ENCODE measurements around the gene AKR1C4.
"Not testable (repeated sequence)": the region's sequence is repeated elsewhere in the genome, so short reads cannot be mapped to it uniquely, and the experiment has no call there.

The AKR1C4 gene

DNA sequence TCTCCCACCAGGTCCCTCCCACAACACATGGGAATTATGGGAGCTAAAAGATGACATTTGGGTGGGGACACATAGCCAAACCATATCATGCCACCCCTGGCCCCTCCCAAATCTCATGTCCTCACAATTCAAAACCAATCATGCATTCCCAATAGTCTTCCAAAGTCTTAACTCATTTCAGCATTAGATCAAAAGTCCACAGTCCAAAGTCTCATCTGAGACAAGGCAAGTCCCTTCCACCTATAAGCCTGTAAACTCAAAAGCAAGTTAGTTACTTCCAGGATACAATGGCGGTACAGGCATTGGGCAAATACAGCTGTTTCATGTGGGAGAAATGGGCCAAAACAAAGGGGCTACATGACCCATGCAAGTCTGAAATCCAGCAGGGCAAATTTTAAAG lies 13.1 kb downstream of the AKR1C4 start:
- not testable (repeated sequence) for DNase-seq

DNA sequence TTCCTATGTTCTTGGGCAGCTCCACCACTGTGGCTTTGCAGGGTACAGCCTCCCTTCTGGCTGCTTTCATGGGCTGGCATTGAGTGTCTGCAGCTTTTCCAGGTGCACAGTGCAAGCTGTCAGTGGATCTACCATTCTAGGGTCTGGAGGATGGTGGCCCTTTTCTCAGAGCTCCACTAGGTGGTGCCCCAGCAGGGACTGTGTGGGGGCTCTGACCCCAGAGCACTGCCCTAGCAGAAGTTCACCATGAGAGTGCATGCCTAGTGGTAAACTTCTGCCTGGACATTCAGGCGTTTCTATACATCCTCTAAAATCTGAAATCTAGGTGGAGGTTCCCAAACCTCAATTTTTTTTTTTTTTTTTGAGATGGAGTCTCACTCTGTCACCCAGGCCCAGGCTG lies 13.6 kb downstream of the AKR1C4 start:
- not testable (repeated sequence) for DNase-seq

DNA sequence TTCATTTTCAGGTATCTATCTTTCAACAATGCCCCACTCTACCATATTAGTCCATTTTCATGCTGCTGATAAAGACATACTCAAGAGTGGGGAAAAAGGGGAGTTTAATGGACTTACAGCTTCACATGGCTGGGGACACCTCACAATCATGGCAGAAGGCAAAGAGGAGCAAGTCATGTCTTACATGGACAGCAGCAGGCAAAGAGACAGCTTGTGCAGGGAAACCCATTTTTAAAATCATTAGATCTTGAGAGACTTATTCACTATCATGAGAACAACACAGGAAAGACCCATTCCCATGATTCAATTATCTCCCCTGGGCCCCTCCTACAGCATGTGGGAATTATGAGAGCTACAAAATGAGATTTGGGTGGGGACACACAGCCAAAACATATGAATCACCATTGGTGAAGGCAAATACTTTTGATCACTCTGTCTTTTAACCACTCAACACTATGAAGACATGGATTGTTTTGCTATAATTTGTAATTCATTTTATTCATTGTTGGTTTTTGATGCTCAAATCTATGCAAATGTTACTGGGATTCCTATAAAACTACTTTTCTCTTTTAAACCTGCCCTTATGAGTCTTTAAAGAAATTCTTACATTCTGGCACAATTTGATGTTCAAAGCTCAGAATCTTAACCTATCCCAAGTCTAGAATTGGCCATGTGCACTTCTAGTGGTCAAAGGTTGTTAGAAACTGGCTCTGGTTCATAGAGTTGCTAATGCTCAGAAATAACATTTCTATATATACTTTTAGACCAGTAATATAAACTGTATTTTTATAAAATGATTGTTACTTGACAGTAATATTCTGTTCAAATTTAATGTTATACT lies 15.3 kb downstream of the AKR1C4 start:
- DNase-seq = no peak

DNA sequence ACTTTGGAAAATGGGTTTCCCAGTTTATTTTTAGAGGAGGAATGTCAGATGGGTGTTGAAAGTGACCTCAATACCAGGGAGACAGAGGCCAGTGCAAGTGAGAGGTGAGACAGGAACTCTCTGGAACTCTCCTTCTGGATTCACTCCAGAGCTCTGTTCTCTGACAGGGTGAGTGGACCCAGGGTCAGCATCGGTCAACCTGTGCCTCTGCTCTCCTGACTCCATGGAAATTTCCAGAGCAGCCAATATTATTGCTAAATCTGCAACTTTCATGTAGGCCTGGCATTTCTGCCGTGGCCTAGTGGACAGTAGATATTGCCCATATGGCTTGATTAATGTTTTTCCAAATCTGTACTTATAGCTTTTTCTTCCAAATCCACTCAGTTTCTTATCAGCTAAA lies 20.2 kb downstream of the AKR1C4 start:
- DNase-seq = no peak

DNA sequence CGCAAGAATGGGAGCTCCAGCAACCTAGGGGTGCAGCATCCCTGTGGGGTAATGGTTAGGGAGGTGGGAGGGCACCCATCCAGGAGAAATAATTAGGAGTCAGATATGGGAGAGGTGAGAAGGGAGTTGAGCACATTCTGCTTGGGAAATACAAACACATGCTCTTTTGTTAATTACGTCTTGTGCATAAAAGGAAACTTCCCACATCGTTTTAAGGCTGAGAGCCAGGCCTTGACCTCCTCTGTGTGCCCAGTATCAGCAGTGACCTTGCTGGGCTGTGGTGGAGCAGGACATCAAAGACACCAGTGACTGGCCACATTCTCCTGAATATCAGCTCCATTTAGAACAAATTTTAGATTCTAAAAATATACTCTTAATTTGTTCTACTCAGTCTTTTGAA lies 22.6 kb downstream of the AKR1C4 start:
- no peak for DNase-seq

DNA sequence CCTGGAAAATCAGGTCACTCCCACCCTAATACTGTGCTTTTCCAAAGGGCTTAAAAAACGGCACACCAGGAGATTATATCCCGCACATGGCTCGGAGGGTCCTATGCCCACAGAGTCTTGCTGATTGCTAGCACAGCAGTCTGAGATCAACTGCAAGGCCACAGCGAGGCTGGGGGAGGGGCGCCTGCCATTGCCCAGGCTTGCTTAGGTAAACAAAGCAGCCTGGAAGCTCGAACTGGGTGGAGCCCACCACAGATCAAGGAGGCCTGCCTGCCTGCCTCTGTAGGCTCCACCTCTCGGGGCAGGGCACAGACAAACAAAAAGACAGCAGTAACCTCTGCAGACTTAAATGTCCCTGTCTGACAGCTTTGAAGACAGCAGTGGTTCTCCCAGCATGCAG lies 26.3 kb downstream of the AKR1C4 start:
- not testable (repeated sequence) for DNase-seq

DNA sequence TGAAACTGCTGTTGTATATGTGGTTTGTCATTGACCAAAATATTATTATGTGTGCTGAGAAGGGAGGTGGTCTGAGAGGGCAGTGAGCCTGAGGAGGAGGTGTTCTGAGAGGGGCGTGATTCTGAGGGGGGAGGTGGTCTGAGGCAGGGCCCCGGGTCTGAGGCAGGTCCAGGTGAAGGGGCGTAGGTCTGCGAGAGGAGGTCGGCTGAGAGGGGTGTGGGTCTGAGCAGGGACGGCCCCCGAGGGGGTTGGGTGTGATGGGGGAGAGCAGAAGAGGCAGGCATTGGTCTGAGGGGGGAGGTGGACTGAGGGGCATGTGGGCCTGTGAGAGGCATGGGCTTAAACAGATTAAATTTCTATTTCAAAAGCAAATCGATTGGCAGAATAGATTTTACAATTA lies 32.4 kb downstream of the AKR1C4 start:
- DNase-seq = no peak

DNA sequence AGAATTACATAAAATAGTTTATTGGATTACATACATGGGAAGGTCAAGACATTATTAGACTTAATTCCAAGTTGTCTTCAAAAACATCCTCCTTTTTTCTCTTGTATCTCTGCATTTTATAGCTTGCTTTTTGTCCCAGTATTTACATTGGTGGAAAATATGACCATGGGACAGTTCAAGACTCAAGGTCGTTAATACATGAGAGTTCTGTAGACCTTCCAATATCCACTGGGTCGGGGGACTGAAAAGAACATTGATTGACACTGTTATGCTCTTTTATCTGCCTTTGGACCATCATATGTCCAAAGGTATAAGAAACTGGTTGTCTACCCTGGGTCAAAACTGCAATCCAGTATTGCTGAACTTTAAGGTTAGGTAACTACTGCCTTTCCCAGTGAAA lies 36.7 kb downstream of the AKR1C4 start:
- no peak for DNase-seq

DNA sequence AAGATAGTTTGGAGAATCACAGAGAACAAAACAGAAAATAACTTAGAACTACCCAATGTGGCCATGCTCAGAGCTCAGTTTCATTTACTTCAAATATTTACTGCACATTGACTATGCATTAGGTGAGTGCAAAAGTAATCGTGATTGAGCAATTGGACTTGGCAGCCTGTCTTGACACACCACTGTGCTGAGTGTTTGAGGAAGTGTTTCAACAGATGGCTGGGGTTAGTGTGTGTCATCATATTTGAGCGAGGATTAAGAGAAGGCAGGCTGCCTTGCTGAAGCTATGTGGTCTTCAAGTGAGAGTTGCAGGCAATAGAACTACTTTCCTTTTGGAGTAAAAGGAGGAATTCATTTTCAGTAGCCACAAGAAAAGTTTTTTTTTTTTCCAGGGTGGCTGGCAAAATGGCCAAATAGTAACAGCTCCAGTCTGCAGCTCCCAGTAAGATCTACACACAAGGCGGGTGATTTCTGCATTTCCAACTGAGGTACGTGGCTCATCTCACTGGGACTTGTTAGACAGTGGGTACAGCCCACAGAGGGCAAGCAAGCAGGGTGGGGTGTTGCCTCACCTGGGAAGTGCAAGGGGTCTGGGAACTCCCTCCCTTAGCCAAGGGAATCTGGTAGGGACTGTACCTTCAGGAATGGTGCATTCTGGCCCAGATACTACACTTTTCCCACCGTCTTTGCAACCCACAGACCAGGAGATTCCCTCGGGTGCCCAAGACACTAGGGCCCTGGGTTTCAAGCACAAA lies 37.6 kb downstream of the AKR1C4 start:
- peak; percentile 16 for DNase-seq

DNA sequence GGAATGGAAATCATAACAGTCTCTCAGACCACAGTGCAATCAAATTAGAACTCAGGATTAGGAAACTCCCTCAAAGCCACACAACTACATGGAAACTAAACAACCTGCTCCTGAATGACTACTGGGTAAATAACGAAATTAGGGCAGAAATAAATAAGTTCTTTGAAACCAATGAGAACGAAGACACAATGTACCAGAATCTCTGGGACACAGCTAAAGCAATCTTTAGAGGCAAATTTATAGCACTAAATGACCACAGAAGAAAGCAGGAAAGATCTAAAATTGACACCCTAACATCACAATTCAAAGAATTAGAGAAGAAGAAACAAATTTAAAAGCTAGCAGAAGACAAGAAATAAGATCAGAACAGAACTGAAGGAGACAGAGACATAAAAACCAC lies 40.9 kb downstream of the AKR1C4 start:
- not testable (repeated sequence) for DNase-seq

DNA sequence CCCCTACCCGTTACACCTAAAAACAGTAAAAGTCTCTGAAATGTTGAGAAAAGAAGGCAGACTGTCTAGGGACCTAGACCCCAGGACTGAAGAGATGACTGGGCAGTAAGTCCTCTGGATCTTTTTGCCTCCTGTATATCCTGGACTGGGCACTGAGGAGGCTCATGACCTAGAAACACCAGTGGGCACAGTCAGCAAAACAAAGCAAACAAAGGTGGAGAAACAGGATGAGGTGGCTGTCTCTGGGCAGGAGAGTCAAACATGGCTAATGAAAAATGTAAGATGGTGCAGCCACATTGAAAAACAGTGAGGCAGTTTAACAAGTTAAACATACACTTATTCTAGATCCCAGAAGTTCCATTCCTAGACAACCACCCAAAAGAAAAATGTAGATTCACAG lies 45.9 kb downstream of the AKR1C4 start:
- no peak for DNase-seq

DNA sequence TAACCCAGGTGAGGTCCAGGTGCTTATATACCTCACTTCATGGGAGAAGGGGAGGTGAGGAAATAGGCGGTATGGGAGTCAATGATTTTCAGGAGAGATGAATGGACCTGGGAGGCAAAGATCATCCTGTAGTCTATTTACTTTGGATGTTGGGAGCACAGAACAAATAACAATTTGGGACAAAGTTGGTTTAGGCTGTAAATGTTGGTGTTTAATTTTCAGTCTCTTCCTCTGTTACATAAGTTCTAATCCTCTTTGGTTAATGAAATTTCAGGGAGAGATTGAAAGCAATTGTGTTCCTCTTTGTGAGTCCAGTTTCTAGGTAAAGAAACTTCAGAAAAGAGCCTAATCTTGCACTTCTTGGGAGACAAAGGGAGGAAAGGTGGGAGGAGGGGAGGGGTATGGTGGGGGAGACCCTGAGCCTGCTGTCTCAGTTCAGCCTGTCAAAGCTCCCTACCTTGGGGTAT lies 46.9 kb downstream of the AKR1C4 start:
- no peak for DNase-seq

DNA sequence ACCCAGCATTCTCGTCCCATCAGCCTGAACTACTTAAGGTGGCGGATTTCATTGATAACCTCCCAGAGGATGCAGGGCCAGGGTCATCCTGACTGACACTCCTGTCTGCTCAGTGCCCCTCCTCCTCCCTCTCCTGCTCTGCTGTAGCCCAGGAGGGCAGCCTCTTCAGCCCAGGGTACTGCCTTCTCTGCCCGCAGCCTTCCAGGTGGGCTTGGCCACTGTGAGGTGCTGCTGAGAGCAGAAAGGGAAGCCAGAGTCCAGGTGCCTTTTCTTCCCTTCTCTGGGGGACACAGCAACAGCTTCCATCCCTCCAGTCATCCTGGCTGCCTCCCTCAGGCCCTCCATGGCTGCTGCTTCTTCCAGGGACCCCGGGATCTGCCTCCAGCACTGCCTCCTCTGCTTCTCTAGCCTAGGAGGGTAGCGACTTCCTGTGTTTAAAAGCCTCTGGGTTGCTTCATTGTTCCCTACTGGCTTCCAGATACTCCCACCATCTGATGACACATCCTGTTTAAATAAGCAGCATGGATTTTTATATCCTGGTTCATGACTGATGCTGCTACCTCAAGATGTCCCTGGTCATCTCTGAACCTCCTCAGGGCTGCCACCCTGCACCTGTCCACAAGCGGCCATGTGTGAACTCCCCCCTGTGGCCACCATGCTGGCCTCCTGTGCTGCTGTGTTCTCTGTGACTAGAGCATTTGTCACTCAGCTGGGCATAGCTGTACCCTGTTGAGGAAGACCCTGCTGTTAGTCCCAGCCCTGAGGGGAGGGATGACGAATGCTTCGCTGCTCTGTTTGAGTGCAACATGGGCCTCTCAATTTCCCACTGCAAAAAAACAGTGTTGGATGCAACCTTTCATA lies 55.8 kb downstream of the AKR1C4 start:
- DNase-seq = no peak

DNA sequence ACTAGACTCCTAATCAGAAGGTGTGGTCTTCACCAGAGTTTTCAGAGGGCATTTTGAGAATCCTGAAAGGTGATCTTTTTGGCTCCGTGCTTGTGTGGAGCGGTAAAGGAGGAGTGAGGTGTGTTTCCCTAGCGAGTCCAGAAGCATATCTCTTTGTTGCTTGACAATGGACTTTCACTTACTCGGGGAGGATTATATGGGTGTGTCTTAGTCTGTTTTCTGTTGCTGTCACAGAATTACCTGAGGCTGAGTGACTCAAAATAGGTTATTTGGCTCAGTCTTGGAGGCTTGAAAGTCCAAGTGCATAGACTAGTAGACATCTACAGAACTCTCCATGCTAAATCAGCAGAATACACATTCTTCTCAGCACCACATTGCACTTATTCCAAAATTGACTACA lies 57.9 kb downstream of the AKR1C4 start:
- no peak for DNase-seq

DNA sequence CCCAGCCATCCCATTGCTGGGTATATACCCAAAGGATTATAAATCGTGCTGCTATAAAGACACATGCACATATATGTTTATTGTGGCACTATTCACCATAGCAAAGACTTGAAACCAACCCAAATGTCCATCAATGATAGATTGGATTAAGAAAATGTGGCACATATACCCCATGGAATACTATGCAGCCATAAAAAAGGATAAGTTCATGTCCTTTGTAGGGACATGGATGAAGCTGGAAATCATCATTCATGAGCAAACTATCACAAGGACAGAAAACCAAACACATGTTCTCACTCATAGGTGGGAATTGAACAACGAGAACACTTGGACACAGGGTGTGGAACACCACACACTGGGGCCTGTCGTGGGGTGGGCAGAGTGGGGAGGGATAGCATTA lies 61.1 kb downstream of the AKR1C4 start:
- not testable (repeated sequence) for DNase-seq

DNA sequence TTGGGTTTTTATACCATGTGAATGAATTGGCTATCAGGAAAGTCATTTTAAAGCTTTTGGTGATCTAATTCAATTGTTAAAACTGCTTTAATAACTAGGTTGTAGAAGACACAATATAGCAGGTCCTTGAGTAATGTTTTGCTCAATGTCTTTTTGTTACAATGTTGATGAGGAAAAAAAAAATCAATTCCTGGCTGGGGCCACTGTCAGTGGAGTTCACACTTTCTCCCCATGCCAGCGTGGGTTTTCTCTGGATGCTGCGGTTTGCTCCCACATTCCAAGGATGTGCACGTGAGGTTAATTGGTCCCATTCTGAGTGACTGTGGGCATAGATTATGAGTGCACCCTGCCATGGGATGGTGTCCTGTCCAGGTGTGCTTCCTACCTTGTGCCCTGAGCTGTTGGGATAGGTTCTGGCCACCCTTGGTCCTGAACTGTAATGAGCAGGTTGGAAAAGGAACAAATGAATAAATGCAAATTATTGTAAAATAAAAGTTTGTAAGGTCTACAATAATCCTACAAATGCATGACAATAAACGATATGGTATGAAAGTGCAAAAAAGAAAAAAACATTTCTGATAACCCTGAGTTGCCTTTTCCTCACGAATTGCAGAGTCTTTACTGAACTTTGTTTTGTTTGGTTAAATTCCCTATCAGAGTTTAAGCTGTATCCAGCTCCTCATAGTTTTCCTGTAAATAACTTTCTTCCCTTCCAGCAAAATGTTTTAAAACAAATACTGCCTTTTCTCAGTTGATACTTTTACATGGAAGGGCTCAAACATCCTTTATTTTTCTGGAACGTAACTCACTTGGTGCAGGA lies 62.7 kb downstream of the AKR1C4 start:
- DNase-seq = no peak

DNA sequence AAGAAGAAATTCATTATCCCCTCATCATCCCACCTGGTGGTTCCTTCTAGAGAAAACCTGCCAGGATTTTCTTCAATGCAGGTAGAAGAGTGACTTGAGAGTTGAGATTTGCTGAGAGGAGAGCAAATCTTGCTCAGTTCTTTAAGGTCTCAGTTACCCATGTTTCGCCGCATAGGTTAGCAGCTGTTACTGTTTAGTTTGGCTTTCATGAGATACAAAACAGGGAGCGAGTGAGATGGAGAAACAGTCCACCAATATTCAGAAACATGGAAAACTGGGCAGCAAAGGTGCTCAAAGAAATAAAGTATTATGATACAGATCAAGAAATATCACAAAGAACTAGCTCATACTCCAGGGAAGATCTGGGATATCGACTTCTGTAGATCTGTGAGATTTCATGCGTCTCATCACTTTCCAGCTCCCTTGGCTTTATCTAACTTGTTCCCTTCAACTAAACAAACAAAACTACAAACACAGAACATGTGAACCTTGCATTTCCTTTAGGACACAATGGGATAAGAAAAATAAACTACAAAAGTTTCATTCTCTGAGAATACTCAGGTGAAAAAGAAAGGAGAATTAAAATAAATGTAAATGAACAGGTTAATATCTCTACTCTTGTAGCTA lies 63.4 kb downstream of the AKR1C4 start:
- DNase-seq = no peak

DNA sequence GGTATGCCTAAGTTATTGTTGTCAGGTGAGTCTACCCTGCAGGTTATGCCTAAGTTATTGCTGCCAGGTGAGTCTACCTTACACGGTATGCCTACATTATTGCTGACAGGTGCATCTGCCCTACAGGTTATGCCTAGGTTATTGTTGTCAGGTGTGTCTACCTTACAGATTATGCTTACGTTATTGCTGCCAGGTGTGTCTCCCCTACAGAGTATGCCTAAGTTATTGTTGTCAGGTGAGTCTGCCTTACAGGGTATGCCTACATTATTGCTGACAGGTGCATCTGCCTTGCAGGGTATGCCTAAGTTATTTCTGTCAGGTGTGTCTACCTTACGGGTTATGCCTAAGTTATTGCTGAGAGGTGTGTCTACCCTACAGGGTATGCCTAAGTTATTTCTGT lies 64.2 kb downstream of the AKR1C4 start:
- DNase-seq = no peak

DNA sequence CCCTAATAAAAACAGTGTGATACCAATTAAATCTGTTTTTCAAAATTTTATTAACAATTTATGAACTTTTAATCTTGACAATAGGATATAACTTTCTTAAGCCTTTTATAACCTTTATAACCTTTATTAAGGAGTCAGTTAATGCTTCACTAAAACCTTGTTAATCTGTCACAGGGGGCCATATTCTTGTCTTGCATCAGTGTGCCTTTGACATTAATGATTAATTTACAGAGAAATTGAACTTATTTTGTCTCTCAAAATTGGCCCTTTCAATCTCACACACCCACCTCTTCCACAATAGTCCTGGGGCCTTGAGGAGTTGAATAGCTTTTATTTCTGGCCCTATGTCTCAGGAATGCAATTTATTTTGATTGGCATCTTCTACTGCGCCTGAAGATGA lies 68.5 kb downstream of the AKR1C4 start:
- DNase-seq = no peak

DNA sequence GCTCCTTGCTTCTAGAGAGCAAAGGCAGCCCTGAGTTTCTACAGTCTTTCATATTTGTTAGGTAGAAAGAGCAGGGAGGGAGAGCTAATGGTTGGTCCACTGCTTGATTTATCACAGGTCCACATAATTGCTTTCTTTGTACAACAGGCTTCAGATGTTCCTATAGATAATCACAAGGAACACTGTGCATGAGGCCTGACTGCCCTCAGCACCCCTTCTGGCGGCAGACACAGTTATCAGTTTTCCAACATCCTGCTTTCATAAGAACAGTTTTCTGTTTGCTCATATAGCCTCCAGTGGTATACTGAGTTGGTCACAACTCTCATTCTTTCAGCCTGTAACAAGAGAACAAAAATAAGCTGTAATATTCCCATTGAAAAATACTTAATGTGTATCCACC lies 69.7 kb downstream of the AKR1C4 start:
- no peak for DNase-seq

DNA sequence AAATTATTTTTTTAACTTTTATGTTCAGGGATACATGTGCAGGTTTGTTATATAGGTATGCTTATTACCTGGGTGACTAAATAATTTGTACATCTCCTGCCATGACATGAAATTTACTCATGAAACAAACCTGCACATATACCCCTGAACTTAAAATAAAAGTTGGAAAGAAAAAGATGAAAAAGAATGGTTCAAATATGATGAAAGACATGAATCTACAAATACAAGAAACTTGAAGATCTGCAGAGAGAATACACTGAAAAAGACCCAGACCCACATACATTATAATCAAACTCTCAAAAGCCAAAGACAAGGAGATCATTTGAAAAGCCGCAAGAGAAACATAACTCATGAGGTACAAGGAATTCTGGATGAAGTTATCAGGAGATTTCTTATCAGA lies 70.2 kb downstream of the AKR1C4 start:
- no peak for DNase-seq

DNA sequence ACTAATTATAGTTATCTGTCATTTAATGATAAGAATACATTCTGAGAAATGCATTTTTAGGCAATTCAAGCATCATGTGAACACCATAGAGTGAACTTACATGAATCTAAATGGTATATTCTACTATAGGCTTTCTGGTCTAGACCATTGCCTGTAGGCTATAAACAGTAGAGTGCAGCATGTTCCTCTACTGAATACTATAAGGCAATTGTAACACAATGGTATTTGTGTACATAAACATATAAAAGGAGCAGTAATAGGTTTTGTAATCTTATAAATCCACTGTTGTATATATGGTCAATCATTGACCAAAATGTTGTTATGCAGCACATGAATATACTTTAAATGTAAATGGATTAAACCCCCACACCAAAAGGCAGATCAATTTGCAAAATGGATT lies 71.6 kb downstream of the AKR1C4 start:
- no peak for DNase-seq
